ENCODE data around the gene LDB2.

The LDB2 gene

DNA sequence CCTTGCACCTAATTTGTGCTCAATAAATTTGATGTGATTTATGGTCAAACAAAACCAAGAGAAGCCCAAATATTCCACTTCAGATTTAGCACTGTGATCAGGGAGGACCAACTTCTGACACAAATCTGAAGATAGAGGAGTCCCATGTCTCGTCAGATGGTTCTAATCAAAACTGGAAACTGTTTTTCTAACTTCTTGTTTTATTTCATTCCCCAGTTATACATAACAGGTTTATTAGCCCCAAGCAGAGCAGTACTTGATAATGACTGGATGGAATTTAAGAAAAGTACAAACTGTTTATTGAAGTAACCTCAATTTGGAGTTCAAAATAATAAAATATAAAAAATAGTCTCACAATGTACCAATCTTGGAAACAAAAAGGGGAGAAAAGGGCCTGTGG is 310.3 kb downstream of the LDB2 start:
- Histone ChIP-seq H3K4me1 (ENCODE audit: control insufficient read depth, low read length) (no peaks in the 10 kb centered on the region), H3K4me2 (ENCODE audit: low read length) (no peak overlapping the region), H3K9me2 (replicated peaks; ENCODE audit: control insufficient read depth, low read length) (no peaks in the 10 kb centered on the region), H3K4me3 (ENCODE audit: low read length) (no peak overlapping the region), H3K27ac (ENCODE audit: low read depth, low read length) (no peak overlapping the region), H3K79me2 (ENCODE audit: control insufficient read depth, low read length) (no peaks in the 10 kb centered on the region), H4K20me1 (ENCODE audit: control insufficient read depth, insufficient read depth, low read depth, low read length) (no peaks in the 10 kb centered on the region), H3K27me3 (ENCODE audit: control insufficient read depth, low read length) (no peaks in the 10 kb centered on the region), H3K9me3 (ENCODE audit: control insufficient read depth, insufficient read depth, low read length) (no peaks in the 10 kb centered on the region), H3F3A (ENCODE audit: control insufficient read depth, insufficient read depth) (no peaks in the 10 kb centered on the region), H3K36me3 (ENCODE audit: control insufficient read depth, low read length) (no peaks in the 10 kb centered on the region)
- TF ChIP-seq EZH2phosphoT487 (IDR thresholded peaks at IDR 0.05; ENCODE audit: borderline replicate concordance, low read length): no peak
- TF ChIP-seq, protein P1, sequence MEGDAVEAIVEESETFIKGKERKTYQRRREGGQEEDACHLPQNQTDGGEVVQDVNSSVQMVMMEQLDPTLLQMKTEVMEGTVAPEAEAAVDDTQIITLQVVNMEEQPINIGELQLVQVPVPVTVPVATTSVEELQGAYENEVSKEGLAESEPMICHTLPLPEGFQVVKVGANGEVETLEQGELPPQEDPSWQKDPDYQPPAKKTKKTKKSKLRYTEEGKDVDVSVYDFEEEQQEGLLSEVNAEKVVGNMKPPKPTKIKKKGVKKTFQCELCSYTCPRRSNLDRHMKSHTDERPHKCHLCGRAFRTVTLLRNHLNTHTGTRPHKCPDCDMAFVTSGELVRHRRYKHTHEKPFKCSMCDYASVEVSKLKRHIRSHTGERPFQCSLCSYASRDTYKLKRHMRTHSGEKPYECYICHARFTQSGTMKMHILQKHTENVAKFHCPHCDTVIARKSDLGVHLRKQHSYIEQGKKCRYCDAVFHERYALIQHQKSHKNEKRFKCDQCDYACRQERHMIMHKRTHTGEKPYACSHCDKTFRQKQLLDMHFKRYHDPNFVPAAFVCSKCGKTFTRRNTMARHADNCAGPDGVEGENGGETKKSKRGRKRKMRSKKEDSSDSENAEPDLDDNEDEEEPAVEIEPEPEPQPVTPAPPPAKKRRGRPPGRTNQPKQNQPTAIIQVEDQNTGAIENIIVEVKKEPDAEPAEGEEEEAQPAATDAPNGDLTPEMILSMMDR (IDR thresholded peaks at IDR 0.05; ENCODE audit: low read depth, low read length, poor library complexity, severe bottlenecking): no peak

- H4K20me1 ChIP-seq (ENCODE audit: control insufficient read depth, insufficient read depth, low read depth, low read length): no peaks in the 10 kb centered on the region
- no peaks in the 10 kb centered on the region for H3K79me2 ChIP-seq (ENCODE audit: control insufficient read depth, low read length)
- H3K27ac ChIP-seq (ENCODE audit: low read depth, low read length): no peak overlapping the region
- no peak overlapping the region for H3K4me3 ChIP-seq (ENCODE audit: low read length)
- TF ChIP-seq EZH2phosphoT487 (IDR thresholded peaks at IDR 0.05; ENCODE audit: borderline replicate concordance, low read length): no peak
- TF ChIP-seq, protein P1 (IDR thresholded peaks at IDR 0.05; ENCODE audit: low read depth, low read length, poor library complexity, severe bottlenecking): no peak
- no peaks in the 10 kb centered on the region for H3K27me3 ChIP-seq (ENCODE audit: control insufficient read depth, low read length)
- no peaks in the 10 kb centered on the region for H3K36me3 ChIP-seq (ENCODE audit: control insufficient read depth, low read length)
- H3K4me1 ChIP-seq (ENCODE audit: control insufficient read depth, low read length): no peaks in the 10 kb centered on the region
- no peaks in the 10 kb centered on the region for H3F3A ChIP-seq (ENCODE audit: control insufficient read depth, insufficient read depth)
- H3K4me2 ChIP-seq (ENCODE audit: low read length): no peak overlapping the region
- no peaks in the 10 kb centered on the region for H3K9me2 ChIP-seq (replicated peaks; ENCODE audit: control insufficient read depth, low read length)
- no peaks in the 10 kb centered on the region for H3K9me3 ChIP-seq (ENCODE audit: control insufficient read depth, insufficient read depth, low read length)
These were observed 313.4 kb downstream of the LDB2 start for GRCh38 chr4:16585053-16585452.

GRCh38 chr4:16583764-16584163 is 314.7 kb downstream of the LDB2 start:
- Histone ChIP-seq H3K4me2 (ENCODE audit: low read length) (no peak overlapping the region), H3K9me2 (replicated peaks; ENCODE audit: control insufficient read depth, low read length) (no peaks in the 10 kb centered on the region), H3K4me3 (ENCODE audit: low read length) (no peak overlapping the region), H3F3A (ENCODE audit: control insufficient read depth, insufficient read depth) (no peaks in the 10 kb centered on the region), H3K9me3 (ENCODE audit: control insufficient read depth, insufficient read depth, low read length) (no peaks in the 10 kb centered on the region), H3K79me2 (ENCODE audit: control insufficient read depth, low read length) (no peaks in the 10 kb centered on the region), H3K27ac (ENCODE audit: low read depth, low read length) (no peak overlapping the region), H3K27me3 (ENCODE audit: control insufficient read depth, low read length) (no peaks in the 10 kb centered on the region), H3K36me3 (ENCODE audit: control insufficient read depth, low read length) (no peaks in the 10 kb centered on the region), H3K4me1 (ENCODE audit: control insufficient read depth, low read length) (no peaks in the 10 kb centered on the region), H4K20me1 (ENCODE audit: control insufficient read depth, insufficient read depth, low read depth, low read length) (no peaks in the 10 kb centered on the region)
- TF ChIP-seq EZH2phosphoT487 (IDR thresholded peaks at IDR 0.05; ENCODE audit: borderline replicate concordance, low read length): no peak
- TF ChIP-seq, protein P1 (IDR thresholded peaks at IDR 0.05; ENCODE audit: low read depth, low read length, poor library complexity, severe bottlenecking): no peak

GRCh38 chr4:16582526-16582925 is 315.9 kb downstream of the LDB2 start:
- Histone ChIP-seq H3K4me1 (ENCODE audit: control insufficient read depth, low read length) (no peaks in the 10 kb centered on the region), H4K20me1 (ENCODE audit: control insufficient read depth, insufficient read depth, low read depth, low read length) (no peaks in the 10 kb centered on the region), H3K27ac (ENCODE audit: low read depth, low read length) (no peak overlapping the region), H3F3A (ENCODE audit: control insufficient read depth, insufficient read depth) (no peaks in the 10 kb centered on the region), H3K4me3 (ENCODE audit: low read length) (no peak overlapping the region), H3K79me2 (ENCODE audit: control insufficient read depth, low read length) (no peaks in the 10 kb centered on the region), H3K4me2 (ENCODE audit: low read length) (no peak overlapping the region), H3K27me3 (ENCODE audit: control insufficient read depth, low read length) (no peaks in the 10 kb centered on the region), H3K9me3 (ENCODE audit: control insufficient read depth, insufficient read depth, low read length) (no peaks in the 10 kb centered on the region), H3K9me2 (replicated peaks; ENCODE audit: control insufficient read depth, low read length) (no peaks in the 10 kb centered on the region), H3K36me3 (ENCODE audit: control insufficient read depth, low read length) (no peaks in the 10 kb centered on the region)
- no peak for TF ChIP-seq EZH2phosphoT487 (IDR thresholded peaks at IDR 0.05; ENCODE audit: borderline replicate concordance, low read length)
- TF ChIP-seq, protein P1 (IDR thresholded peaks at IDR 0.05; ENCODE audit: low read depth, low read length, poor library complexity, severe bottlenecking): peak; percentile 36
